ENCODE measurements around the gene HS3ST1. TPM values are rescaled to one million over a fixed set of nuclear protein-coding genes. Genes with fewer than 3 reads are reported as not detected.

HS3ST1 gene
- total RNA-seq, 1 donor from 2014 or later: 8.1 TPM

GRCh38 chr4:11348449-11349088 lies 80.1 kb downstream of the HS3ST1 start:
- H3K27me3 ChIP-seq: no peaks in the 10 kb centered on the region
- DNase-seq (ENCODE audit: extremely low spot score in 2 of 2): no peak
- intact Hi-C loops (cut with DNase I): no loop called here
- H3K27ac ChIP-seq: no peak overlapping the region
- no peaks in the 10 kb centered on the region for H3K9me3 ChIP-seq
- H3K4me1 ChIP-seq: no peaks in the 10 kb centered on the region
- H3K4me3 ChIP-seq: no peak overlapping the region
- TF ChIP-seq CTCF (IDR thresholded peaks at IDR 0.05) (no peak), POLR2A (IDR thresholded peaks at IDR 0.05) (no peak), POLR2AphosphoS5 (IDR thresholded peaks at IDR 0.05; ENCODE audit: insufficient read depth in 1 of 2, low read depth in 1 of 2) (no peak)
- no peaks in the 10 kb centered on the region for H3K36me3 ChIP-seq

DNA sequence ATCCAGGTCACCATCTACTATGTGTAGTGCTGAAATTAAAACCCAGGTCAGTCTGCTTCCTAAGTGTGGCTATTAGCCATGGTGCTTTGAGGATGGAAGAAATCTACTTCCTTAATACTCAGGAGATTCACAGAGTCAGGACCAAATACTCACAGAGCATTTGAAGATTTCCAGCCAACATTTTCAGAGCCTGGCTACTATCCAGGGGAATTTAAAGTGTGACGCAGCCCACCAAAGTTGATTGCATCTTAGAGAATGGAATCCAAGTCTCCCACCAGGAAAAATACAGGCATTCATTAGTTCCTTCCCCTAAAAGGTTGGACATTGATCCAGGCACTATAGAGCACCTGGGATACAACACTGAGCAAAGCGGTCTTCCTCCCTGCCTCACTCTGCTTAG lies 83.8 kb downstream of the HS3ST1 start:
- no peaks in the 10 kb centered on the region for H3K4me1 ChIP-seq
- TF ChIP-seq POLR2A (IDR thresholded peaks at IDR 0.05): no peak
- no peak for TF ChIP-seq CTCF (IDR thresholded peaks at IDR 0.05)
- TF ChIP-seq POLR2AphosphoS5 (IDR thresholded peaks at IDR 0.05; ENCODE audit: insufficient read depth in 1 of 2, low read depth in 1 of 2): no peak
- no peak overlapping the region for H3K27ac ChIP-seq
- H3K27me3 ChIP-seq: no peaks in the 10 kb centered on the region
- no peaks in the 10 kb centered on the region for H3K36me3 ChIP-seq
- no peaks in the 10 kb centered on the region for H3K9me3 ChIP-seq
- no peak for DNase-seq (ENCODE audit: extremely low spot score in 2 of 2)
- no peak overlapping the region for H3K4me3 ChIP-seq
- intact Hi-C loops (cut with DNase I): no loop called here

DNA sequence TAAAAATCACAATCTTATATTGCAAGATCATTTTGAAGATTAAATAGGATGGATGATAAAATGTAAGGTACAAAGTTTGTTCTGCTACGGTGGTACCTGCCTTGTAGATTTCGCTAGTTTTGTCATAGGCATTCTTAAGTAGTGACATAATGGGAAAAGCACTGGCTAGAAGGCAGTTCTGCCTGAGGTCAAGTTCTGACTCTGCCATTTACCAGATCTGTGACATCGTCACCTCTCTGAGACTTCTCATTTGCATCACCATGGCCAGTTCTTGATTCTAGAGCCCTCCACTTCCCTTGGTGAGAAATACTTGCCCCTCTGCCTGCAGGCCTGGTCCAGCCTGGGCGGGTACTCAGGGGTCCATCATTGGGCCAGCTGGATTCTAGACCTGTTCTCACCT lies 85.2 kb downstream of the HS3ST1 start:
- Histone ChIP-seq H3K4me1 (no peaks in the 10 kb centered on the region), H3K36me3 (no peaks in the 10 kb centered on the region), H3K27ac (no peak overlapping the region), H3K4me3 (no peak overlapping the region), H3K9me3 (no peaks in the 10 kb centered on the region), H3K27me3 (no peaks in the 10 kb centered on the region)
- intact Hi-C loops (cut with DNase I): no loop called here
- TF ChIP-seq CTCF (IDR thresholded peaks at IDR 0.05) (no peak), POLR2A (IDR thresholded peaks at IDR 0.05) (no peak), POLR2AphosphoS5 (IDR thresholded peaks at IDR 0.05; ENCODE audit: insufficient read depth in 1 of 2, low read depth in 1 of 2) (no peak)
- no peak for DNase-seq (ENCODE audit: extremely low spot score in 2 of 2)

MicroRNA genes within 50 kb of the gene (microRNA counts, 767-probe panel; counts per million panel counts)
- microRNA hsa-miR-572: 238 to 261 counts per million in 2 donors

Small RNA genes lying within 50 kb of the gene (microRNA-seq; reads per million reads assigned to microRNA genes)
- gene MIR572 (ENCODE audit: borderline number of aligned reads, borderline replicate concordance): not detected

Small RNA genes lying within 50 kb of the gene (small RNA-seq; reads per million reads assigned to genes)
- gene MIR572: not detected
- gene RNA5SP156: not detected

All from vagina (tissue), 2 donors.